GM21717 (cell line): ENCODE measurements around the gene VTCN1.
"Not testable (repeated sequence)": the region's sequence is repeated elsewhere in the genome, so short reads cannot be mapped to it uniquely, and the experiment has no call there.

Experiments
- ATAC-seq: cut with Tn5 transposase; IDR thresholded peaks from one replicate; pipeline ENCODE4 v1.9.1; 2021; ENCODE audit warnings: mild to moderate bottlenecking, moderate library complexity; ENCODE audit not compliant: unreplicated experiment

Gene VTCN1

DNA sequence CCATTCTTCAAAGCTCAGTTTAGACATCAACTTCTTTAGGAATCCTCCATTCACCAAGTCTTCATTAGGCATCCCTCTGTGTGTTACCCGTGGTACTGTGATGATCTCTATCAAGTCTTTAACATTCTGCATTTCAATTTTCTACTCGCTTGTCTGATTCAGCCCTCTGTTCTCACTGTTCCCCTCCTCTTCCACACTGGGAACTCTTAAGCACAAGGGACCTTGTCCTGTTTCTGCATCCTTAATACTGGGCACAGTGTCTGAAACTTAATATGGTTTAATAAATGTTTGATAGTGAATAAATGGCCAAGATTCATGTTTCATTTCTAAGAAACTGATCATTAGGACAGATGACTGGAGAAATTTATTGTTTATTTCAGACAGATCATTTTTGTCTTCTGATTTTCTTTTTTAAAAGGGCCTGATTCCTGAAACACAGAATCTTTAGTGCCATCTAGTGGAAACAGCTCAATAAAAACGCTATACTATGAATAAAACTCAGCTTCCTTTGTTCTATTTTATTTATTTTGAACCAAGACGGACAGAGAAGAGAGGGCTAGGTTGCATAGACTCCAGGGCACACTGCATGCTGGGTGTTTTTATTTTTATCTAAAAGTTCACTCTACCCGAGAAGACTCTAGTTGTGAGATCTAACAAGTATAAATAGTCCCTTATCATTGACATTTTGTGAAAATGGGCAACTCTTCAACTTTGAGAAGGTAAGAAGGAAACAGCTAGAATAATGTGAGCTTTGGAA, 82.2 kb downstream of the VTCN1 start:
- ATAC-seq: no peak

DNA sequence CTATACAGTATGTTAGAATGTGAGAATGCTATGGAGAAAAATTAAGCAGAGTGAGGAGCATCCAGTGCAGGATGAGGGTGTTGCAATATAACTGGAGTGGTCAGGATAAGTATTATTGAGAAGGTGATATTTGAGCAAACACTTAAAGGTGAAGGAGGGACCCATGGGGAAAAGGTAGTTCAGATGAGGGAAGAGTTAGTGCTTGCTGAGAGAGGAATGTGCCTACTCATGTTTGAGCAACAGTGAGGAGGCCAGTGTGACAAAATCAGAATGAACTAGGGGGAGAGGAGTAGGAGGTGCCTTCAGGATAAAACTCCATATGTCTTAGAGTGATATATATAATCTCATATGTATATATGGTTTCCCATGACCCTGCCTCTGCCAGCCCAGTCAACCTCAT, 82.9 kb downstream of the VTCN1 start:
- no peak for ATAC-seq

GRCh38 chr1:117124661-117125060, 86.1 kb downstream of the VTCN1 start:
- ATAC-seq: no peak

- ATAC-seq: no peak
These were observed 87.5 kb downstream of the VTCN1 start for GRCh38 chr1:117123274-117123673.

DNA sequence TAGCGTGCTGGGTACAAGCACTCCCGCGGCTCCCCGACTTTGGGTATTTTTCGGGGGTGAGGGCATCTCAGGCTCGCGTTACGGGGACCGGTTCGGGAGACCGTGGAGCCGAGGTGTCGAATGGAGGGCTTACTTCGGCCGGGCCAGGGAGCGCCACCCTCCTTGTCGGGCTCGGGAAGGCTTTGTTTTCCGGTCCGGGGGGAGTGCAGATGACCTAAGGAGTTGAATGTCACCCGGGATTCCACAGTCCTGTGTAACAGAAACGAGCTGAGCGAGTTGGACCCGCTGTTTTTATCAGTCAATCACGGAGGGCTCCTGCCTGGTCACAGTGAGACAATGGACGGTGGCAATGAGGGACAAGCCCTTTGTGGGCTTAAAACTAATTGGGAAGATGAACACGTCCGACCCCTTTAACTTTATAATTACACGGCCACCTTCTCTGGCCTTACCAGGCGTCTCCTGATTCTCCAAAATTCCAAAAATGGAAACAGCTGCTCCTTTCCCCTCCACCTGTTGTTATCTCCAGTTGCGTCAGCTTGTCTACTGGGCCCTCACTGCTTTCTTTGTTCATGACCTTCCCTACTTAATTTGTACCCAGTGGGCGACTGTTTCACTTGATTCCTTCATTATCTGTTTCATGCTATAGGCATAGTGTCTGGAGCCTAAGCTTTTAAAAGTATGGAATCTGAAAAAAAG, 88.2 kb downstream of the VTCN1 start:
- ATAC-seq: no peak

- peak; percentile 94 for ATAC-seq
These were observed 89.0 kb downstream of the VTCN1 start, which contains the start of gene TRIM45 for GRCh38 chr1:117121589-117122329. TSS of gene TRIM45 (minus strand) at chr1:117121749. CDS start at chr1:117121201, 548 bp downstream.

DNA sequence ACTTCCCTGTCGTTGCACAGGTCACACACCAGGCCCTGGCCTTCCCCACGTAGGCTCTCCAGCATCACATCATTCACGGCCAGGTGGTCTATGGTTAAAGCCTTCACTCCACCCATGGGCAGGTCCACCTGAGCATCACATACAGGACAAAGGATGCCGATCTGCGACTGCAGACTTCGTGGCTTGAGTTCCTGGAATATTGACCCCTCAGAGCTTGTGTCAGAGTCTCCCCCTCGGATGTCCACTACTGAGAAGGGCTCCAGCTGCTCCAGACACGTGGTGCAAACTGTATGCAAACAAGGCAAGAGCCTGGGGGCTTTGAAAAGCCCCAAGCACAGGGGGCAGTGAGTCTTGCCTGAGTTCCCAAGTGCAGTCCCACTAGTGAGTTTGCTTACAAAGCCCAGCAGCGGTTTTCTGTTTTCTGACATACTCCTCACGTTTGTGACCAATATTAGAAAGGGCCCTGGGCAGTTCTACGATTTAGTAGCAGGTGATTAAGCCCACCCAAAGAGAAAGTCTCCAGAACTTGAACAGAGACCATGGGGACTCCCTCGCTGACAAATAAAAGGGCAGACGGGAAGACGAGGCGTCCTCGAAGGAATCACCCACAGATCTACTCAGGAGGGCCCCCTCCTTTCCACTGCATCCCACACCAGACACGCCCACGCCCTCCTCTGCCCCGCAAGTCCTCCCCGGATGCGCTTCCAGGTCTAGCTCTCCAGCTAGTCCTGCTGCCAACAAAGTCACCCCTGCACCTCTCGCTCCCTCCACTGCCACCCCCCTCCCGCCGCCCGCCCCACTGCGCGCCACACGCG, 89.7 kb downstream of the VTCN1 start:
- ATAC-seq: no peak

DNA sequence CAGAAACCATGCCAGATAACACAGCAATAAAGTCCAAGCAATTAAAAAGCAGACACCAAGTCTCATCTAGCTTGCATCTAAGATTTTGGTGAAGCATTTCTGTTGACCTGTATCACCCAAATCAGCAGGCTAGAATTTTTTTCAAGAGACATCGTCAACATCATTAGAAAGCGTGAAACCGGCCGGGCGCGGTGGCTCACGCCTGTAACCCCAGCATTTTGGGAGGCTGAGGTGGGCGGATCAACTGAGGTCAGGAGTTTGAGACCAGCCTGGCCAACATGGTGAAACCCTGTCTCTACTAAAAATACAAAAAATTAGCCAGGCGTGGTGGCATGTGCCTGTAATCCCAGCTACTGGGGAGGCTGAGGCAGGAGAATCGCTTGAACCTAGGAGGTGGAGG, 91.6 kb downstream of the VTCN1 start:
- not testable (repeated sequence) for ATAC-seq

GRCh38 chr1:117118137-117118536, 92.6 kb downstream of the VTCN1 start:
- ATAC-seq: no peak

DNA sequence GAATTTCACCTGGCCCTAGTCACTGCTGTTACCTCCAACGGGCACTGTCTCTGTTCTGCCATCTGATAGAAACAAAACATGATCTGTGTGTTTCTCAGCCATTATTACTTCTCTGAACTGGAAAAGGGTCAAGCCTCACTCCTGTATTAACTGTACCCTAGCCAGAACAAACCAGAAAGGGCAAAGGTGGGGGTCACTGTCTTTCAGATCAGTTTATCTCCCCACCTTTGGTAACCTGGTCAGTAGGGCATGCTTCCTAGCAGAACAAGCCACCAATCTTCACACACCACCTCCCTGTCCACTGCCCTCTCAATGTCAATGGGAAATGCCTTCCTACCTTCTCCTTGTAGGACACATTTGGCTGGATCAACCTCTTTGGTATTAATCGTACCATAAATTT, 93.0 kb downstream of the VTCN1 start:
- no peak for ATAC-seq

DNA sequence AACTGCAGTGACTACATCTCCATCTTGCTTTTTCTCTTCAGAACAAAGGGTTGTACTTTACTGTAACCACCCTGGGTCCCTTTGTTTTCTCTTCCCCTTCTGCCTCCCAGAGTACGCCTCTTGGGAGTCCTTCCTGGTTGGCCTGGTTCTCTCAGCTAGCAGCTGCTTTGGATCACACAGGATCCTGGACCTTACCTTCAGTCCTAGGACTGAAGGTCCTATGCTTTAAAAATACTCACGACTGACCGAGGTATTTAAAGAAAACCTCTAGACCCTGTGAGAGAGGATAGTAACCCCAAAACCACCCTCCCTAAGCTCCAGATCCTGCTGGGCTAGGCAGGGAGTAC, 94.0 kb downstream of the VTCN1 start:
- no peak for ATAC-seq

GRCh38 chr1:117116090-117116783, 94.5 kb downstream of the VTCN1 start:
- ATAC-seq: no peak

DNA sequence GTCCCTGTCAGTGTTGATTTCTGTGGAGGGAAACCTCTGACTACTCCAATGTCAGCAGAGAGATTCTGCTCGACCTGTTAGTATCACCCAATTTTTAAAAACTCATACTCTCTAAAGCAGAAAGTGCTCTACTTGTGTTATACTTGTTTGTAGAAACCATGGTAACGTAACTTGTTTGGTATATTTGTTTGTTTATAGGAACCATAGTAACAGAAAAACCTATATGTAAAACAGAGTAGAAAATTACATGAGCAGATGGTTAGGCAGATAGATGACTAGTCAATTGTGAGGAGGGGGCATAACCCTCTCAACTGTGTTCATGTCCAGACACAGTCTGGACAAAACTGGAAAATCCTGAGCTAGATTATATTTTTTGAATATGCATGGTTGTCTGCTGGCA, 95.8 kb downstream of the VTCN1 start:
- ATAC-seq: no peak

DNA sequence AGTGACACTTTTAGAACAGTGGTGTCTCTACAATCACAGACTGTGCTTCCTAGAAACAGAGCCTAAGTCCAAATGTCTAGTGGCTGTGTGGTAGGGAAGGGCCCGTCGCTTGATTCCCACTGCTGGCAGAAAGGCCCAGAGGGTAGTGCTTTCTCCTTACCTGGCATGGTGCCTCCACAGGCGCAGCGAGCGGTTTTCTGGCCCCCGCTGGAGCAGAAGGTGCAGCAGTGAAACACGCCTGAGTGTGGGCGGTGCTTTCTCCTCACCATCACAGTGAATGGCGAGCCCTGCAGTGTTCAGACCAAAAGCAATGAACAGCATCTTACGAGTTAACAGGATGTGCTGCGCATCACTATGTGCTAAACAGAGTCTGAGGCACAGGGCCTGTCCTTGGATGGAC, 97.5 kb downstream of the VTCN1 start:
- ATAC-seq: no peak

- ATAC-seq: no peak
These were observed 98.5 kb downstream of the VTCN1 start for GRCh38 chr1:117112047-117112717.

- no peak for ATAC-seq
These were observed 100.0 kb downstream of the VTCN1 start for GRCh38 chr1:117110774-117111173.

GRCh38 chr1:117107364-117107763, 103.4 kb downstream of the VTCN1 start:
- ATAC-seq: no peak

DNA sequence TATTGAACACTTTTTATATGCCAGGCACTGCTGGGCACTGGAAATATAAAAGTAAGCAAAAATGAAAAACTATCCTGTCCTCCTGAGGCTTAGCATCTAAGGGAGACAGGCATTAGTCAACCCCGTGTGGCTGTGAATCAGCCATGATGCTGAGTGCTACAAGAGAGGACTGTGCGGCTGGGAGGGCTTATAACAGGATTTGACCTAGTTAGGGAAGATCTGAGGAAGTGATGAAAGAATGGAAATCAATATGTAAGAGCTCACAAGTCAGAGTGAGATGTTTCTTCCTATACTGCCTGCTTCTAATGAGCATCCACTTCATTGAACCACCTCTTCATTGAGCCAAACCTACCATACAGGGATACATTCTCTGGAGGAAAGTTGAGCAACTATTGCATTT, 104.2 kb downstream of the VTCN1 start:
- ATAC-seq: no peak

DNA sequence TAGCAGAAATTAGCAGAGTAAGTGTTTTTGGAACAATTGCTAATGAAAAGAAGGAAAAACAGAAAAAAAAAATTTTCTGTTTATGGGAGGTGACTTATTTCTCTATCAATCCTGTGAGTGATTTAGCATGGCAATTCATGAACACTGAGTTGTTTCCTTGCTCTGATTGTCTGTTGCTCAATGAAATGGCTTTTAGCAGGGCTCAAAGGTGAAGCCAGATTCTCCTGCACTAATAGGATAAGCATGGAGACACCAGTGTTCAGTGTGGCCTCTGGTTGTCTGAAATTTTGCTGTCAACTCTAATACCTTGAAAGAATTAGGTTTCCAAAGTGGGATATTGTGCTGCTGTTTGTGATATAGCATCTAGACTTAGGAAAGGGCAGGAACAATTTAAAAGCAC, 105.0 kb downstream of the VTCN1 start:
- ATAC-seq: no peak

DNA sequence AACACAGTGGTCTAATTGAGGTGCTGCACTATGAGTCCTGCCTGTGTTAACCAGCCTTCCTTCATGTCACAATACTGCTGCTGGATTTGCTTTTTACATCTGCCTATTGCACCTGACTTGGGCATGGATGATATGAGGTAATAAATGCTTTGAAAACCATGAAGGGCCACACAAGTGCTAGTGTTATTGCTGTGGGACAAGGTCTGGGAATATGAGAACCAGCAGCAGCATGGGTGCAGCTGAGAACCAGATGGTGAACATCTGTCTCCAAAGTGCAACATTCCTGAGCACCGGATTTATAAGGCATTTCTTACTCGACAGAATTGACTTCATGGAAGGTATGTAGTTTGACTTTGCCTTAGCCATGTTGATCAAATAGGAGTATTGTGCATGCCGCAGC, 105.7 kb downstream of the VTCN1 start:
- no peak for ATAC-seq
